Coronary artery (tissue), 2 donors: ENCODE measurements around the gene PRKCE.

Experiments used
- DNase-seq: peaks from one replicate; pipeline ENCODE4 v3.0.0-alpha.2; 2017; ENCODE audit warnings: low spot score
- H3K27ac ChIP-seq, 2 donors: fragments of 200-600 bp; sonication (generic); one replicate each; pipeline ENCODE4 v1.5.1; 2016 to 2019
- H3K4me3 ChIP-seq: fragments of 200-600 bp; sonication (generic); 2 replicates; pipeline ENCODE4 v1.5.1; 2016; ENCODE audit warnings: mild to moderate bottlenecking, moderate library complexity
- TF ChIP-seq, protein P1 (sequence below): fragments of 200-600 bp; sonication (generic); IDR thresholded peaks from one replicate; pipeline ENCODE4 v1.5.1; 2019; ENCODE audit warnings: antibody characterized with exemption

Gene PRKCE

DNA sequence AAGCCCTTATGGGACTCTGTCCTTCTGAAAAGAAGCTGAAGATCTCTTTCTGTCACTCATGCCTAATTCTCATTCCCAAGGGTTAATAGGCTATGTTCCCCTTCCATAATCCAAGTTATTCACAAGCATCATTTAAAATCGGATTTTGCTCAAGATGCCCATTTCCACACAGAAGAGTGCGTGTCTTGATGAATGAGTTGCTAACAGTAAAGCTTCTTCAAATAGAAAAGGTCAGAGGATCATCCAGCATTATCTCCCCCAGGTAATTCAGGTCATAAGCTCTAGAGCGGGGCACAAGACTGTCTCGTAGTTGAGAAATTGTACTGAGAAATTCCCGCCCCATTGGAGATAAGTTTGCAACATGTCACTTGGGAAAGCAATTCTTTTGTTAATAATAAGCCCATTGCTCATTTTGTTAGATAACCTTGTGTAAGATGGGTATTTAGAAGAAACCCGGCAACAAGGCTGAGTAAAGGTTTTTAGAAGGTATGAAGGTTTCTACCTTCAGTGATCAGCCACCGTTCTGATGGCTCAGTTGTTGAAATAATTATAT is 355.1 kb downstream of the PRKCE start:
- no peak overlapping the region for H3K27ac ChIP-seq
- TF ChIP-seq, protein P1, sequence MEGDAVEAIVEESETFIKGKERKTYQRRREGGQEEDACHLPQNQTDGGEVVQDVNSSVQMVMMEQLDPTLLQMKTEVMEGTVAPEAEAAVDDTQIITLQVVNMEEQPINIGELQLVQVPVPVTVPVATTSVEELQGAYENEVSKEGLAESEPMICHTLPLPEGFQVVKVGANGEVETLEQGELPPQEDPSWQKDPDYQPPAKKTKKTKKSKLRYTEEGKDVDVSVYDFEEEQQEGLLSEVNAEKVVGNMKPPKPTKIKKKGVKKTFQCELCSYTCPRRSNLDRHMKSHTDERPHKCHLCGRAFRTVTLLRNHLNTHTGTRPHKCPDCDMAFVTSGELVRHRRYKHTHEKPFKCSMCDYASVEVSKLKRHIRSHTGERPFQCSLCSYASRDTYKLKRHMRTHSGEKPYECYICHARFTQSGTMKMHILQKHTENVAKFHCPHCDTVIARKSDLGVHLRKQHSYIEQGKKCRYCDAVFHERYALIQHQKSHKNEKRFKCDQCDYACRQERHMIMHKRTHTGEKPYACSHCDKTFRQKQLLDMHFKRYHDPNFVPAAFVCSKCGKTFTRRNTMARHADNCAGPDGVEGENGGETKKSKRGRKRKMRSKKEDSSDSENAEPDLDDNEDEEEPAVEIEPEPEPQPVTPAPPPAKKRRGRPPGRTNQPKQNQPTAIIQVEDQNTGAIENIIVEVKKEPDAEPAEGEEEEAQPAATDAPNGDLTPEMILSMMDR, result no peak
- DNase-seq, result no peak
- no peak overlapping the region for H3K4me3 ChIP-seq

DNA sequence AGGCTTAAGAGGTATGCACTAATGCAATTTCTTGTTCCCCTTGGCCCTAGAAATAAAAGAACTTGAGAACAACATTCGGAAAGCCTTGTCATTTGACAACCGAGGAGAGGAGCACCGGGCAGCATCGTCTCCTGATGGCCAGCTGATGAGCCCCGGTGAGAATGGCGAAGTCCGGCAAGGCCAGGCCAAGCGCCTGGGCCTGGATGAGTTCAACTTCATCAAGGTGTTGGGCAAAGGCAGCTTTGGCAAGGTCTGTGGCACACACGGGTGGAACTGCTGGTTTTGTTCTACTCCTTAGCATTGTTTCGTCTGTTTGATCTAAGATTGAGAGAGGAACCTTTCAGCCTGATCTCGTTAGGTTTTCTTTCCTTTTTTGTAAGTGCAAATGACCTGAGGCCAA is 355.9 kb downstream of the PRKCE start:
- Histone ChIP-seq H3K27ac (no peak overlapping the region), H3K4me3 (no peak overlapping the region)
- DNase-seq, result no peak
- TF ChIP-seq, protein P1, result no peak

DNA sequence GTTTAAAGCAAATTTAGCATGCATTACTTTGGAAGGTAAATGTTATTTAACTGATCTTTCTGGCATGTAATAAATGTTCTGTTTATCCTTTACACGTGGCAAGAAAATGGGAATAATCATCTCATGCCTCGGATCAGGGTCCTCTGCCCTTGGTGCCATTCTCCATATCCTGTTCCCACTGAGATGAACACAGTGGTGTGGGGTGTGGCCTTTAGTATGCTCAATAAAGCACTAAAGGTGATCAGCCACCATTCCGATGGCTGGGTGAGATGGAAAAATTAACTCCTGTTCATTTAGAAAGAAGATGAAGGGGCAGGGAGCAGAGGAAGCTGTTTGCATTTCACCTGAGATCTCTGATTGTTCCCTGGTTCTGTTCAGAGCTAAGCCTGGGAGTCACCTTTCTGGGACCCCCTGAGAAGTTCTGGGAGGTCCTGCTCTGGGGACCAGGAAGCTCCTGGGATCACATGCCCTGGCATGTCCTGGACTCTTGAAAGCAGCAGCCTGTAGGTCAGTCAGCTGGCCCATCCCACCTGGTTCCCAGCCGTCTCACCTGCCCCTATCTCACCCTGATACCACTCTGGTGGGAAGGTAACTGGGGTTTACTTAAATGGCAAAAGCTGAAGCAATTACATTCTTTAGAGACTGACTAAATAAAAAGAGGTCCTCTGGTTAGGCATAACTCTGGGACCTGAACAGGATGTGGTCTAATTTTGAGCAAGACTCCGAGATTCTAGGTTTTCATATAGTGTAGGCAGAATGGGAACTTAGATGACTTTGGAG is 356.8 kb downstream of the PRKCE start:
- Histone ChIP-seq H3K4me3 (no peak overlapping the region), H3K27ac (no peak overlapping the region)
- TF ChIP-seq, protein P1, result no peak
- DNase-seq, result no peak

DNA sequence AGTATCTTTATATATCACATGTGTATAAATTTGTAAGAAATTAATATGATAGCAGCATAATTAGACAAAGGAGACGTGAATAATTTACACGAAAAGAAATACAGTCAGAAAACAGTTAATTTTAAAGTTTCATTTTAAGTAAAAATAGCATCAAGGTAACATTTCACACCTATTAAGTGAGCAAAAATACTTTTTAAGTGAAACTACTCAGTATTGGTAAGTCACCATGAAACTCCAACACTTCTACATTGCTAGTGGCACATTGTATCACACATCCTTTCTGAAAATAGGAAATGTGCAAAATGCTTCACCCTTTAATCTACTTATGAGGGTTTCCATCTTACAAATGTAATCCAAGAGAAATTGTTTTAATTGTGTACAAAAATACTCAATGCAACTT is 357.8 kb downstream of the PRKCE start:
- DNase-seq, result no peak
- TF ChIP-seq, protein P1, result no peak
- H3K4me3 ChIP-seq, result no peak overlapping the region
- H3K27ac ChIP-seq, result no peak overlapping the region

DNA sequence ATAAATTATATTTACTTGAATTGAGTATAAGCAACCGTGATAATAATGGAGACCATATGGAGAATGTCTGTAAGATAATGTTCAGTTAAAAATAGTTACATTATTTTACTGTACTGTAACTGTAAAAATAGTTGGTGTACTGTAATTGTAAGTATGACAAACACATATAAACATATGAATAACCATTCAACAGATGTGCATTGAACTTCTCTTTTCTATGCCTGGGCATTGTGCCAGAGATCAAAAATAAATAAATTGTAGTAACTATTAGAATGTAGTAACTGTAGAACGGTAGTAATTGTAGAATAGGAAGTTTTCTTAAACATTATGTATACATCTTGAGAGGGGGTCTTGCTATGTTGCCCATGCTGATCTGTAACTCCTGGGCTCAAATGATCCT is 358.3 kb downstream of the PRKCE start:
- H3K27ac ChIP-seq, result no peak overlapping the region
- TF ChIP-seq, protein P1, result no peak
- no peak for DNase-seq
- H3K4me3 ChIP-seq, result no peak overlapping the region

DNA sequence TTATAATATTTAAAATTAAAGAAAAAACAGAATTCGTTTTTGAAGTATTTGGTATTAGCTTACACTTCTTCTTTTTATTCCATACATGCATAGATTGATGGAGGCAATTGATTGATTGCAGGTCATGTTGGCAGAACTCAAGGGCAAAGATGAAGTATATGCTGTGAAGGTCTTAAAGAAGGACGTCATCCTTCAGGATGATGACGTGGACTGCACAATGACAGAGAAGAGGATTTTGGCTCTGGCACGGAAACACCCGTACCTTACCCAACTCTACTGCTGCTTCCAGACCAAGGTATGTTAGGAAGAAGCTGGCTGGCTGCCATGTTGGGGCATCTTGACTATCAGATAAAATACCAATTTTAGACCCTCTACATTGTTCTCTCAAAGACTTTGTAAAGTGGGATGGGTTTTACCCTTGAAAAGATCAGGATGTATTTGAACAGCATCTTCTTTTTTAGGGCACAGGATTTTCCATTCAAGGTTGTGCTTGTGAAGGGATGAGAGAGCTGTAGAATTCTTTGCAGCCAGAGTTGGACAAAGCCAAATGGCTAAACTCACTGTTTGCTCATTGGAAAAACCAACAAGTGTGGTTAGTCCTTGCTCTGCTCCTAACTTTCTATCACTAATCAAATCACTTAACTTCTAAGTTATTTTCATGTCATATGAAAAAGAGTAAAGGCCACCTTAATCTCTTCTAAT is 358.9 kb downstream of the PRKCE start:
- no peak overlapping the region for H3K4me3 ChIP-seq
- TF ChIP-seq, protein P1, result no peak
- no peak overlapping the region for H3K27ac ChIP-seq
- no peak for DNase-seq
